ENCODE measurements around the gene SLC18A2. TPM values are rescaled to one million over a fixed set of nuclear protein-coding genes. Genes with fewer than 3 reads are reported as not detected.
"Not testable (repeated sequence)": the region's sequence is repeated elsewhere in the genome, so short reads cannot be mapped to it uniquely, and the experiment has no call there.

The SLC18A2 gene
- total and polyA plus RNA-seq, 2 donors (not counting 1 experiment from before 2014, with no cell fraction given): under 0.01 TPM; not detected in 1

GRCh38 chr10:117228210-117228609, 12.7 kb upstream of the SLC18A2 start:
- H3K36me3 ChIP-seq (ENCODE audit: control insufficient read depth, insufficient read depth, low read length): no peaks in the 10 kb centered on the region
- TF ChIP-seq EZH2 (IDR thresholded peaks at IDR 0.05; ENCODE audit: low read length, missing control alignments) (no peak), CTCF (conservative IDR thresholded peaks at IDR 0.05 in 1 of 2, IDR thresholded peaks at IDR 0.05 in 1 of 2; ENCODE audit: low read depth in 1 of 2, low read length in 2 of 2) (no peak)

GRCh38 chr10:117230107-117230506, 10.8 kb upstream of the SLC18A2 start:
- not testable (repeated sequence) for H3K79me2 ChIP-seq (ENCODE audit: control insufficient read depth, insufficient read depth, low read length); DNase-seq (ENCODE audit: low read depth in 2 of 2); H3K4me2 ChIP-seq (ENCODE audit: extremely low read depth, insufficient read depth, low read length); H3K27me3 ChIP-seq (ENCODE audit: control insufficient read depth, insufficient read depth, low read length); H3K27ac ChIP-seq (ENCODE audit: insufficient read depth, low read length); H3K4me1 ChIP-seq (ENCODE audit: control insufficient read depth, extremely low read depth, insufficient read depth, low read length); H3K4me3 ChIP-seq (replicated peaks in 1 of 4; ENCODE audit: control extremely low read depth in 1 of 4, insufficient read depth in 1 of 4, low read depth in 3 of 4, low read length in 4 of 4); H2AFZ ChIP-seq (ENCODE audit: low read length); H3K9me3 ChIP-seq (ENCODE audit: control insufficient read depth, insufficient read depth, low read depth, low read length); H3K9ac ChIP-seq (ENCODE audit: insufficient read depth, low read length); H4K20me1 ChIP-seq (ENCODE audit: control insufficient read depth, extremely low read depth, insufficient read depth, low read length); H3K36me3 ChIP-seq (ENCODE audit: control insufficient read depth, insufficient read depth, low read length)

More at GRCh38 chr10:117228210-117228609, 12.7 kb upstream of the SLC18A2 start:
- no peak for DNase-seq (ENCODE audit: low read depth in 2 of 2)
- H3K4me2 ChIP-seq (ENCODE audit: extremely low read depth, insufficient read depth, low read length): no peak overlapping the region
- no peaks in the 10 kb centered on the region for H3K4me1 ChIP-seq (ENCODE audit: control insufficient read depth, extremely low read depth, insufficient read depth, low read length)
- H3K79me2 ChIP-seq (ENCODE audit: control insufficient read depth, insufficient read depth, low read length): no peaks in the 10 kb centered on the region
- no peaks in the 10 kb centered on the region for H3K27me3 ChIP-seq (ENCODE audit: control insufficient read depth, insufficient read depth, low read length)
- H3K9ac ChIP-seq (ENCODE audit: insufficient read depth, low read length): no peak overlapping the region
- H4K20me1 ChIP-seq (ENCODE audit: control insufficient read depth, extremely low read depth, insufficient read depth, low read length): no peaks in the 10 kb centered on the region
- no peaks in the 10 kb centered on the region for H3K9me3 ChIP-seq (ENCODE audit: control insufficient read depth, insufficient read depth, low read depth, low read length)
- no peak overlapping the region for H3K27ac ChIP-seq (ENCODE audit: insufficient read depth, low read length)
- no peak overlapping the region for H3K4me3 ChIP-seq (replicated peaks in 1 of 4; ENCODE audit: control extremely low read depth in 1 of 4, insufficient read depth in 1 of 4, low read depth in 3 of 4, low read length in 4 of 4)
- H2AFZ ChIP-seq (ENCODE audit: low read length): no peak overlapping the region

- H2AFZ ChIP-seq (ENCODE audit: low read length): no peak overlapping the region
- H3K9me3 ChIP-seq (ENCODE audit: control insufficient read depth, insufficient read depth, low read depth, low read length): no peaks in the 10 kb centered on the region
- no peaks in the 10 kb centered on the region for H3K36me3 ChIP-seq (ENCODE audit: control insufficient read depth, insufficient read depth, low read length)
- no peak overlapping the region for H3K27ac ChIP-seq (ENCODE audit: insufficient read depth, low read length)
- H3K79me2 ChIP-seq (ENCODE audit: control insufficient read depth, insufficient read depth, low read length): no peaks in the 10 kb centered on the region
- no peaks in the 10 kb centered on the region for H3K4me1 ChIP-seq (ENCODE audit: control insufficient read depth, extremely low read depth, insufficient read depth, low read length)
- no peak for TF ChIP-seq EZH2 (IDR thresholded peaks at IDR 0.05; ENCODE audit: low read length, missing control alignments)
- TF ChIP-seq CTCF (conservative IDR thresholded peaks at IDR 0.05 in 1 of 2, IDR thresholded peaks at IDR 0.05 in 1 of 2; ENCODE audit: low read depth in 1 of 2, low read length in 2 of 2): no peak
- H3K27me3 ChIP-seq (ENCODE audit: control insufficient read depth, insufficient read depth, low read length): peaks cover 3% of the 10 kb centered on the region
- DNase-seq (ENCODE audit: low read depth in 2 of 2): no peak
- H3K4me2 ChIP-seq (ENCODE audit: extremely low read depth, insufficient read depth, low read length): no peak overlapping the region
- H3K9ac ChIP-seq (ENCODE audit: insufficient read depth, low read length): no peak overlapping the region
- H4K20me1 ChIP-seq (ENCODE audit: control insufficient read depth, extremely low read depth, insufficient read depth, low read length): no peaks in the 10 kb centered on the region
- H3K4me3 ChIP-seq (replicated peaks in 1 of 4; ENCODE audit: control extremely low read depth in 1 of 4, insufficient read depth in 1 of 4, low read depth in 3 of 4, low read length in 4 of 4): no peak overlapping the region
Observed at GRCh38 chr10:117237401-117237991, 3.4 kb upstream of the SLC18A2 start.

Data from fibroblast of lung (primary cell).